DMS79 treated with DMSO at 0.1 percent for 48 hours (cell line): ENCODE measurements around the gene CNGB1.
"Not testable (repeated sequence)": the region's sequence is repeated elsewhere in the genome, so short reads cannot be mapped to it uniquely, and the experiment has no call there.

ENCODE experiments used
- DNase-seq: peaks from one replicate; lab custom pipeline; 2025; lab: John Stamatoyannopoulos, UW

The CNGB1 gene

GRCh38 chr16:57926041-57926440, 44.9 kb downstream of the CNGB1 start:
- DNase-seq, result no peak

- no peak for DNase-seq
These were observed 45.6 kb downstream of the CNGB1 start for GRCh38 chr16:57925310-57925709.

GRCh38 chr16:57924514-57924913, 46.4 kb downstream of the CNGB1 start:
- DNase-seq, result no peak

- no peak for DNase-seq
These were observed 47.1 kb downstream of the CNGB1 start for GRCh38 chr16:57923841-57924240.

- no peak for DNase-seq
These were observed 47.5 kb downstream of the CNGB1 start for GRCh38 chr16:57923418-57923817.

- no peak for DNase-seq
These were observed 50.1 kb downstream of the CNGB1 start for GRCh38 chr16:57920880-57921229.

- no peak for DNase-seq
These were observed 50.6 kb downstream of the CNGB1 start for GRCh38 chr16:57920215-57920879.

GRCh38 chr16:57918994-57919393, 51.9 kb downstream of the CNGB1 start:
- no peak for DNase-seq

GRCh38 chr16:57918444-57918843, 52.5 kb downstream of the CNGB1 start:
- no peak for DNase-seq

- not testable (repeated sequence) for DNase-seq
These were observed 53.0 kb downstream of the CNGB1 start for GRCh38 chr16:57917929-57918328.

- DNase-seq, result not testable (repeated sequence)
These were observed 53.4 kb downstream of the CNGB1 start for GRCh38 chr16:57917489-57917888.

GRCh38 chr16:57916735-57917438, 54.0 kb downstream of the CNGB1 start:
- DNase-seq, result no peak

- DNase-seq, result no peak
These were observed 55.0 kb downstream of the CNGB1 start for GRCh38 chr16:57915811-57916488.

GRCh38 chr16:57915267-57915666, 55.7 kb downstream of the CNGB1 start:
- no peak for DNase-seq

GRCh38 chr16:57914244-57915173, 56.4 kb downstream of the CNGB1 start:
- DNase-seq, result no peak

GRCh38 chr16:57912529-57913260, 58.2 kb downstream of the CNGB1 start:
- no peak for DNase-seq

GRCh38 chr16:57911743-57912142, 59.2 kb downstream of the CNGB1 start:
- DNase-seq, result no peak

GRCh38 chr16:57910696-57911095, 60.2 kb downstream of the CNGB1 start:
- DNase-seq, result no peak

GRCh38 chr16:57908409-57908987, 62.4 kb downstream of the CNGB1 start:
- DNase-seq, result no peak

- DNase-seq, result no peak
These were observed 64.3 kb downstream of the CNGB1 start for GRCh38 chr16:57906382-57907316.
